Measurements from ENCODE around the gene SOWAHB.

The SOWAHB gene

GRCh38 chr4:76897536-76898384, at the start of gene SOWAHB:
SOWAHB (minus strand) TSS chr4:76898144; CDS start chr4:76897849, 295 bp downstream.
- Histone ChIP-seq H3K9ac (ENCODE audit: low read depth, low read length) (peak within 1 kb of the TSS; percentile 78), H3K9me3 (ENCODE audit: control insufficient read depth, insufficient read depth, low read length) (no peaks in the 10 kb centered on the region), H3K36me3 (ENCODE audit: insufficient read depth, low read length) (no peaks in the 10 kb centered on the region), H3K4me1 (ENCODE audit: insufficient read depth, low read length) (no peaks in the 10 kb centered on the region)

- Histone ChIP-seq H3K9me3 (ENCODE audit: control insufficient read depth, insufficient read depth, low read length) (no peaks in the 10 kb centered on the region), H3K9ac (ENCODE audit: low read depth, low read length) (peak overlapping the region; percentile 93; the same call in 1 of the 2 replicates), H3K4me1 (ENCODE audit: insufficient read depth, low read length) (peaks cover 3% of the 10 kb centered on the region; the same call in 1 of the 2 replicates), H3K36me3 (ENCODE audit: insufficient read depth, low read length) (no peaks in the 10 kb centered on the region)
These were observed 49.4 kb upstream of the SOWAHB start for GRCh38 chr4:76947369-76947768.

GRCh38 chr4:76943790-76944189, 45.8 kb upstream of the SOWAHB start:
- H3K9me3 ChIP-seq (ENCODE audit: control insufficient read depth, insufficient read depth, low read length) = no peaks in the 10 kb centered on the region
- H3K4me1 ChIP-seq (ENCODE audit: insufficient read depth, low read length) = no peaks in the 10 kb centered on the region
- no peak overlapping the region for H3K9ac ChIP-seq (ENCODE audit: low read depth, low read length)
- no peaks in the 10 kb centered on the region for H3K36me3 ChIP-seq (ENCODE audit: insufficient read depth, low read length)

- H3K9me3 ChIP-seq (ENCODE audit: control insufficient read depth, insufficient read depth, low read length) = no peaks in the 10 kb centered on the region
- no peaks in the 10 kb centered on the region for H3K36me3 ChIP-seq (ENCODE audit: insufficient read depth, low read length)
- no peaks in the 10 kb centered on the region for H3K4me1 ChIP-seq (ENCODE audit: insufficient read depth, low read length)
- H3K9ac ChIP-seq (ENCODE audit: low read depth, low read length) = no peak overlapping the region
These were observed 45.2 kb upstream of the SOWAHB start for GRCh38 chr4:76943129-76943620.

- Histone ChIP-seq H3K9me3 (ENCODE audit: control insufficient read depth, insufficient read depth, low read length) (no peaks in the 10 kb centered on the region), H3K4me1 (ENCODE audit: insufficient read depth, low read length) (no peaks in the 10 kb centered on the region), H3K36me3 (ENCODE audit: insufficient read depth, low read length) (no peaks in the 10 kb centered on the region), H3K9ac (ENCODE audit: low read depth, low read length) (no peak overlapping the region)
These were observed 41.2 kb upstream of the SOWAHB start for GRCh38 chr4:76939184-76939583.

- Histone ChIP-seq H3K9me3 (ENCODE audit: control insufficient read depth, insufficient read depth, low read length) (no peaks in the 10 kb centered on the region), H3K9ac (ENCODE audit: low read depth, low read length) (no peak overlapping the region), H3K36me3 (ENCODE audit: insufficient read depth, low read length) (no peaks in the 10 kb centered on the region), H3K4me1 (ENCODE audit: insufficient read depth, low read length) (peaks cover 7% of the 10 kb centered on the region; the same call in 1 of the 2 replicates)
These were observed 33.8 kb upstream of the SOWAHB start for GRCh38 chr4:76931576-76932276.

GRCh38 chr4:76931087-76931486, 33.1 kb upstream of the SOWAHB start:
- Histone ChIP-seq H3K9ac (ENCODE audit: low read depth, low read length) (no peak overlapping the region), H3K4me1 (ENCODE audit: insufficient read depth, low read length) (peaks cover 7% of the 10 kb centered on the region; the same call in 1 of the 2 replicates), H3K9me3 (ENCODE audit: control insufficient read depth, insufficient read depth, low read length) (no peaks in the 10 kb centered on the region), H3K36me3 (ENCODE audit: insufficient read depth, low read length) (no peaks in the 10 kb centered on the region)

- Histone ChIP-seq H3K4me1 (ENCODE audit: insufficient read depth, low read length) (peaks cover 7% of the 10 kb centered on the region; the same call in 1 of the 2 replicates), H3K9ac (ENCODE audit: low read depth, low read length) (no peak overlapping the region), H3K9me3 (ENCODE audit: control insufficient read depth, insufficient read depth, low read length) (no peaks in the 10 kb centered on the region), H3K36me3 (ENCODE audit: insufficient read depth, low read length) (no peaks in the 10 kb centered on the region)
These were observed 32.7 kb upstream of the SOWAHB start for GRCh38 chr4:76930685-76931084.

GRCh38 chr4:76926841-76927240, 28.9 kb upstream of the SOWAHB start:
- no peaks in the 10 kb centered on the region for H3K9me3 ChIP-seq (ENCODE audit: control insufficient read depth, insufficient read depth, low read length)
- no peak overlapping the region for H3K9ac ChIP-seq (ENCODE audit: low read depth, low read length)
- H3K36me3 ChIP-seq (ENCODE audit: insufficient read depth, low read length) = no peaks in the 10 kb centered on the region
- peaks cover 7% of the 10 kb centered on the region; the same call in 1 of the 2 replicates for H3K4me1 ChIP-seq (ENCODE audit: insufficient read depth, low read length)

- Histone ChIP-seq H3K9me3 (ENCODE audit: control insufficient read depth, insufficient read depth, low read length) (no peaks in the 10 kb centered on the region), H3K4me1 (ENCODE audit: insufficient read depth, low read length) (no peaks in the 10 kb centered on the region), H3K36me3 (ENCODE audit: insufficient read depth, low read length) (no peaks in the 10 kb centered on the region), H3K9ac (ENCODE audit: low read depth, low read length) (no peak overlapping the region)
These were observed 25.8 kb upstream of the SOWAHB start for GRCh38 chr4:76923619-76924357.

- H3K36me3 ChIP-seq (ENCODE audit: insufficient read depth, low read length) = no peaks in the 10 kb centered on the region
- no peaks in the 10 kb centered on the region for H3K9me3 ChIP-seq (ENCODE audit: control insufficient read depth, insufficient read depth, low read length)
- H3K9ac ChIP-seq (ENCODE audit: low read depth, low read length) = no peak overlapping the region
- H3K4me1 ChIP-seq (ENCODE audit: insufficient read depth, low read length) = no peaks in the 10 kb centered on the region
These were observed 22.8 kb upstream of the SOWAHB start for GRCh38 chr4:76920715-76921114.

GRCh38 chr4:76909711-76910110, 11.8 kb upstream of the SOWAHB start:
- Histone ChIP-seq H3K36me3 (ENCODE audit: insufficient read depth, low read length) (no peaks in the 10 kb centered on the region), H3K9ac (ENCODE audit: low read depth, low read length) (no peak overlapping the region), H3K9me3 (ENCODE audit: control insufficient read depth, insufficient read depth, low read length) (peaks cover 7% of the 10 kb centered on the region), H3K4me1 (ENCODE audit: insufficient read depth, low read length) (no peaks in the 10 kb centered on the region)

GRCh38 chr4:76905521-76905920, 7.6 kb upstream of the SOWAHB start:
- H3K4me1 ChIP-seq (ENCODE audit: insufficient read depth, low read length) = no peaks in the 10 kb centered on the region; the same call in 1 of the 2 replicates
- no peak overlapping the region for H3K9ac ChIP-seq (ENCODE audit: low read depth, low read length)
- no peaks in the 10 kb centered on the region for H3K36me3 ChIP-seq (ENCODE audit: insufficient read depth, low read length)
- H3K9me3 ChIP-seq (ENCODE audit: control insufficient read depth, insufficient read depth, low read length) = peaks cover 11% of the 10 kb centered on the region

GRCh38 chr4:76904646-76905190, 6.8 kb upstream of the SOWAHB start:
- peaks cover 11% of the 10 kb centered on the region for H3K9me3 ChIP-seq (ENCODE audit: control insufficient read depth, insufficient read depth, low read length)
- H3K36me3 ChIP-seq (ENCODE audit: insufficient read depth, low read length) = no peaks in the 10 kb centered on the region
- no peaks in the 10 kb centered on the region; the same call in 1 of the 2 replicates for H3K4me1 ChIP-seq (ENCODE audit: insufficient read depth, low read length)
- H3K9ac ChIP-seq (ENCODE audit: low read depth, low read length) = no peak overlapping the region

Measured in ES-I3 (cell line).